GM12891 (cell line): ENCODE data around the gene SH2D7.

Experiments
- POLR2A ChIP-seq: IDR thresholded peaks from 2 replicates; pipeline ENCODE4 v1.6.1; 2011; ENCODE audit warnings: low read depth, low read length, control low read depth
- POLR2AphosphoS5 ChIP-seq: IDR thresholded peaks from 2 replicates; pipeline ENCODE4 v1.6.1; 2011; ENCODE audit warnings: low read depth, low read length, control low read depth
- TAF1 ChIP-seq: IDR thresholded peaks from 2 replicates; pipeline ENCODE4 v1.6.1; 2011; ENCODE audit warnings: low read depth, low read length, control low read depth

DNA sequence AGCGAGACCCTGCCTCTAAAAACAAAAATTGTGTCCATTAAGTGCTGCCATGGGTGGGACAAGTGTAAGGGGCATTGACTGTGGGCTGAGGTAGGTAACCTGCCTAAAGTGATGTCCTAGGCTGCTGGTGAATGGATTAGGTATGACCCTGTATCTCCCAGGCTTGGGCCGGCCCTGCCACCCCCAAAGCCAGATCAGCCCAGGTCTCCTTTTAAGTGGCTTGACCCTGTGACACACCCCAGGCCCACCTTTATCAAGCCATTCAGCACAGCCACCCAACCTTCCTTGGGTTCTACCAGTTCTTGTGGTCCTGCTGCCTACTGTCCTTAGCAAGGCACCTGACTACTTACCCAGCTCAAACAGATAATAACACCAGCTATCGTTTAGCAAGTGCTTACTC, 20.2 kb downstream of the SH2D7 start:
- TF ChIP-seq POLR2A = no peak
- TF ChIP-seq POLR2AphosphoS5 = no peak
- no peak for TF ChIP-seq TAF1
